H1 (cell line): ENCODE results near the gene MYH11.

ENCODE experiments used
- CEBPB ChIP-seq: IDR thresholded peaks from 2 replicates; pipeline ENCODE4 v1.6.1; 2012; ENCODE audit warnings: low read depth, low read length
- CTCF ChIP-seq, 3 experiments: IDR thresholded peaks; 1 replicate in 2 of 3; 2 replicates in 1 of 3; pipeline versions ENCODE4 v1.5.1 to v1.6.1; 2011; ENCODE audit warnings: low read length in 3 of 3, mild to moderate bottlenecking in 3 of 3, inconsistent platforms in 2 of 3, low read depth in 1 of 3, moderate library complexity in 1 of 3; ENCODE audit not compliant: insufficient read depth in 1 of 3; ENCODE audit errors: control extremely low read depth in 1 of 3
- GABPA ChIP-seq: IDR thresholded peaks from 2 replicates; pipeline ENCODE4 v1.6.1; 2011; ENCODE audit warnings: mild to moderate bottlenecking, low read length, moderate library complexity, borderline replicate concordance; ENCODE audit not compliant: insufficient read depth
- GTF2F1 ChIP-seq: IDR thresholded peaks from 2 replicates; pipeline ENCODE4 v1.6.1; 2012; ENCODE audit warnings: low read depth, low read length, improper control_type of control experiment, borderline replicate concordance
- RAD21 ChIP-seq, 2 experiments: IDR thresholded peaks in 1 of 2; conservative IDR thresholded peaks in 1 of 2; 2 replicates each; pipeline ENCODE4 v1.6.1; 2011; ENCODE audit warnings: low read depth in 2 of 2, low read length in 2 of 2, improper control_type of control experiment in 1 of 2, inconsistent platforms in 1 of 2, mild to moderate bottlenecking in 1 of 2, moderate library complexity in 1 of 2
- SRF ChIP-seq: IDR thresholded peaks from 2 replicates; pipeline ENCODE4 v1.6.1; 2011; ENCODE audit warnings: mild to moderate bottlenecking, low read depth, low read length, moderate library complexity
- TEAD4 ChIP-seq: IDR thresholded peaks from 2 replicates; pipeline ENCODE4 v1.6.1; 2012; ENCODE audit warnings: low read depth, low read length, inconsistent platforms, mixed read lengths

GRCh38 chr16:15891508-15891907 is 34.7 kb upstream of the MYH11 start:
- no peak for TF ChIP-seq RAD21 (IDR thresholded peaks at IDR 0.05 in 1 of 2, conservative IDR thresholded peaks at IDR 0.05 in 1 of 2; ENCODE audit: low read depth in 2 of 2, low read length in 2 of 2)
- no peak for TF ChIP-seq CTCF (IDR thresholded peaks at IDR 0.05; ENCODE audit: control extremely low read depth in 1 of 3, insufficient read depth in 1 of 3, low read depth in 1 of 3, low read length in 3 of 3)
- no peak for TF ChIP-seq CEBPB
- no peak for TF ChIP-seq GABPA
- no peak for TF ChIP-seq TEAD4
- no peak for TF ChIP-seq SRF
- no peak for TF ChIP-seq GTF2F1
